ENCODE results near the gene DHFR2. TPM values are rescaled to one million over a fixed set of nuclear protein-coding genes. Genes with fewer than 3 reads are reported as not detected.
"Not testable (repeated sequence)": the region's sequence is repeated elsewhere in the genome, so short reads cannot be mapped to it uniquely, and the experiment has no call there.

Gene DHFR2
- 7.6 and 8.7 TPM in 2 replicates for total RNA-seq (2014; rRNA removed; shearing (Covaris generic))
- 7.1 TPM in 2 replicates for polyA plus RNA-seq (2015; cell fraction: cytosol; rRNA removed)
- polyA plus RNA-seq (2015; cell fraction: nucleus; rRNA removed): 5.3 and 8.1 TPM in 2 replicates

GRCh38 chr3:94062513-94063404, at the start of gene DHFR2, which contains the start of gene NSUN3:
TSS of gene DHFR2 (minus strand) at chr3:94062916. CDS start at chr3:94061511, 1,405 bp downstream.
TSS of gene NSUN3 (plus strand) at chr3:94063061. CDS start at chr3:94063127, 66 bp downstream.
- peak; percentile 98 for DNase-seq (ENCODE audit: low read depth, low spot score)
- in situ Hi-C loops (cut with HindIII; ENCODE audit: low pct_unique_long_range_greater_than_20kb, low sequenced_read_pairs): no loop called here

GRCh38 chr3:94110854-94111253, 48.1 kb upstream of the DHFR2 start:
- no peak for DNase-seq (ENCODE audit: low read depth, low spot score)
- in situ Hi-C loops (cut with HindIII; ENCODE audit: low pct_unique_long_range_greater_than_20kb, low sequenced_read_pairs): no loop called here

- DNase-seq (ENCODE audit: low read depth, low spot score); in situ Hi-C loops (cut with HindIII; ENCODE audit: low pct_unique_long_range_greater_than_20kb, low sequenced_read_pairs): not testable (repeated sequence)
These were observed 47.5 kb upstream of the DHFR2 start for GRCh38 chr3:94110232-94110631.

GRCh38 chr3:94106268-94106667, 43.6 kb upstream of the DHFR2 start:
- DNase-seq (ENCODE audit: low read depth, low spot score): no peak
- in situ Hi-C loops (cut with HindIII; ENCODE audit: low pct_unique_long_range_greater_than_20kb, low sequenced_read_pairs): no loop called here

- peak; percentile 51 for DNase-seq (ENCODE audit: low read depth, low spot score)
- in situ Hi-C loops (cut with HindIII; ENCODE audit: low pct_unique_long_range_greater_than_20kb, low sequenced_read_pairs): no loop called here
These were observed 39.1 kb upstream of the DHFR2 start for GRCh38 chr3:94101860-94102259.

- DNase-seq (ENCODE audit: low read depth, low spot score): no peak
- in situ Hi-C loops (cut with HindIII; ENCODE audit: low pct_unique_long_range_greater_than_20kb, low sequenced_read_pairs): no loop called here
These were observed 36.6 kb upstream of the DHFR2 start for GRCh38 chr3:94099311-94099710.

- in situ Hi-C loops (cut with HindIII; ENCODE audit: low pct_unique_long_range_greater_than_20kb, low sequenced_read_pairs): no loop called here
- peak; percentile 53 for DNase-seq (ENCODE audit: low read depth, low spot score)
These were observed 35.7 kb upstream of the DHFR2 start for GRCh38 chr3:94098452-94098851.

- in situ Hi-C loops (cut with HindIII; ENCODE audit: low pct_unique_long_range_greater_than_20kb, low sequenced_read_pairs): no loop called here
These were observed 32.4 kb upstream of the DHFR2 start for GRCh38 chr3:94095111-94095510.

GRCh38 chr3:94093151-94093550, 30.4 kb upstream of the DHFR2 start:
- no peak for DNase-seq (ENCODE audit: low read depth, low spot score)
- in situ Hi-C loops (cut with HindIII; ENCODE audit: low pct_unique_long_range_greater_than_20kb, low sequenced_read_pairs): no loop called here

More at GRCh38 chr3:94095111-94095510, 32.4 kb upstream of the DHFR2 start:
- no peak for DNase-seq (ENCODE audit: low read depth, low spot score)

GRCh38 chr3:94092086-94092485, 29.4 kb upstream of the DHFR2 start:
- in situ Hi-C loops (cut with HindIII; ENCODE audit: low pct_unique_long_range_greater_than_20kb, low sequenced_read_pairs): no loop called here
- DNase-seq (ENCODE audit: low read depth, low spot score): no peak

GRCh38 chr3:94089126-94089525, 26.4 kb upstream of the DHFR2 start:
- in situ Hi-C loops (cut with HindIII; ENCODE audit: low pct_unique_long_range_greater_than_20kb, low sequenced_read_pairs): no loop called here
- DNase-seq (ENCODE audit: low read depth, low spot score): no peak

GRCh38 chr3:94083261-94083660, 20.5 kb upstream of the DHFR2 start:
- in situ Hi-C loops (cut with HindIII; ENCODE audit: low pct_unique_long_range_greater_than_20kb, low sequenced_read_pairs): no loop called here
- DNase-seq (ENCODE audit: low read depth, low spot score): peak; percentile 60

GRCh38 chr3:94082391-94082937, 19.7 kb upstream of the DHFR2 start:
- no peak for DNase-seq (ENCODE audit: low read depth, low spot score)
- in situ Hi-C loops (cut with HindIII; ENCODE audit: low pct_unique_long_range_greater_than_20kb, low sequenced_read_pairs): no loop called here

- DNase-seq (ENCODE audit: low read depth, low spot score): no peak
- in situ Hi-C loops (cut with HindIII; ENCODE audit: low pct_unique_long_range_greater_than_20kb, low sequenced_read_pairs): no loop called here
These were observed 19.2 kb upstream of the DHFR2 start for GRCh38 chr3:94081884-94082283.

GRCh38 chr3:94080552-94080951, 17.8 kb upstream of the DHFR2 start:
- DNase-seq (ENCODE audit: low read depth, low spot score); in situ Hi-C loops (cut with HindIII; ENCODE audit: low pct_unique_long_range_greater_than_20kb, low sequenced_read_pairs): not testable (repeated sequence)

GRCh38 chr3:94076055-94076454, 13.3 kb upstream of the DHFR2 start:
- in situ Hi-C loops (cut with HindIII; ENCODE audit: low pct_unique_long_range_greater_than_20kb, low sequenced_read_pairs): no loop called here
- peak; percentile 38 for DNase-seq (ENCODE audit: low read depth, low spot score)

GRCh38 chr3:94071713-94072284, 9.1 kb upstream of the DHFR2 start:
- in situ Hi-C loops (cut with HindIII; ENCODE audit: low pct_unique_long_range_greater_than_20kb, low sequenced_read_pairs): no loop called here
- no peak for DNase-seq (ENCODE audit: low read depth, low spot score)

- no peak for DNase-seq (ENCODE audit: low read depth, low spot score)
- in situ Hi-C loops (cut with HindIII; ENCODE audit: low pct_unique_long_range_greater_than_20kb, low sequenced_read_pairs): no loop called here
These were observed 7.7 kb upstream of the DHFR2 start for GRCh38 chr3:94070341-94070911.

Measured in SK-MEL-5 (cell line).